ENCODE data around the gene RRP9.
"Not testable (repeated sequence)": the region's sequence is repeated elsewhere in the genome, so short reads cannot be mapped to it uniquely, and the experiment has no call there.

RRP9 gene, protein sequence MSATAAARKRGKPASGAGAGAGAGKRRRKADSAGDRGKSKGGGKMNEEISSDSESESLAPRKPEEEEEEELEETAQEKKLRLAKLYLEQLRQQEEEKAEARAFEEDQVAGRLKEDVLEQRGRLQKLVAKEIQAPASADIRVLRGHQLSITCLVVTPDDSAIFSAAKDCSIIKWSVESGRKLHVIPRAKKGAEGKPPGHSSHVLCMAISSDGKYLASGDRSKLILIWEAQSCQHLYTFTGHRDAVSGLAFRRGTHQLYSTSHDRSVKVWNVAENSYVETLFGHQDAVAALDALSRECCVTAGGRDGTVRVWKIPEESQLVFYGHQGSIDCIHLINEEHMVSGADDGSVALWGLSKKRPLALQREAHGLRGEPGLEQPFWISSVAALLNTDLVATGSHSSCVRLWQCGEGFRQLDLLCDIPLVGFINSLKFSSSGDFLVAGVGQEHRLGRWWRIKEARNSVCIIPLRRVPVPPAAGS
- total RNA-seq = 27.8 to 154 reads per million in 2 experiments

DNA sequence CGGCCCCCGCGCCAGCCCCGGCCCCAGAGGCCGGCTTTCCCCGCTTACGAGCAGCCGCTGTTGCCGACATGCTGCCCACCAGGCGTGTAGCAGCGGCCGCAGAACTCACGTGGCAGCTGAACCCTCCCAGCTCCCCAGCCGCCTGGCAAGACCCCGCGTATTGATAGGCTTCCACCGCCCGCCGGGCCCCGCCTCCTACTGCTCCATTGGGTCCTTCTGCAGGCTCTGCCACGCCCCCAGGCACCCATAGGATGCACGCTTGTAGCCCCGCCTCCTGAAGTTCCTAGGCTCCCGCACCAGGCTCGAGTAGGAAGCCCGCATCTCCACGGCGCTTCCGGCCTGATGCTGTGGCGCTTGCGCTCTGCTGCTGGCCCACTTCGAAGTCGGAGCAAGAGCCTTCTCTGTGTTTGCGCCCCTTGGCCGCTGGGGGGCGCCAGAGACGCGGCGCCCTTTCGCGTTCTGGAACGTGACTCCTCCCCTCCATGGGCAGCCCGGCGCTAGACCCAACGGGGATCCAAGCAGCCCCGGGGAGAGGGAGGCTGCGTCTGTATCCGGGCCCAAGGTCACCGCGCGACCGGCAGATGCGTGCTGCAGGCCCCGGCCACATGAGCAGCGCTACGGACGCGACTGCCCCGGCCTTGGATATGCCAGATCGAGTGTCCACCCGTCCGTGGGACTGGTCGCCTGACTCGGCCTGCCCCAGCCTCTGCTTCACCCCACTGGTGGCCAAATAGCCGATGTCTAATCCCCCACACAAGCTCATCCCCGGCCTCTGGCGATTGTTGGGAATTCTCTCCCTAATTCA lies at the start of gene RRP9, which contains the start of gene PARP3:
RRP9 (minus strand) TSS at position 107 of the 805 bp plus-strand sequence; CDS start at position 70, 37 bp downstream.
PARP3 (plus strand) TSS at position 566 of the 805 bp plus-strand sequence. CDS start 993 bp downstream, outside the sequence.
- peak; percentile 99 for DNase-seq (ENCODE audit: low read depth)

DNA sequence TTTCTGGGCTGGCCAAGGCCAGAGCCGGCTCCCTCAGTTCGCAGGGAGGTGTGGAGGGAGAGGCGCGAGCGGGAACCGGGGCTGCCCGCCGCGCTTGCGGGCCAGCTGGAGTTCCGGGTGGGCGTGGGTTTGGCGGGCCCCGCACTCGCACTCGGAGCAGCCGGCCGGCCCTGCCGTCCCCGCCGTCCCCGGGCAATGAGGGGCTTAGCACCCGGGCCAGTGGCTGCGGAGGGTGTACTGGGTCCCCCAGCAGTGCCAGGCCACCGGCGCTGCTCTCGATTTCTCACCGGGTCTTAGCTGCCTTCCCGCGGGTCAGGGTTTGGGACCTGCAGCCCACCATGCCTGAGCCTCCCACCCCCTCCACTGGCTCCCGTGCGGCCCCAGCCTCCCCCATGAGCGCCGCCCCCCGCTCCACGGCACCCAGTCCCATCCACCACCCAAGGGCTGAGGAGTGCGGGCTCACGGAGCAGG lies 48.8 kb upstream of the RRP9 start:
- DNase-seq (ENCODE audit: low read depth) = not testable (repeated sequence)

DNA sequence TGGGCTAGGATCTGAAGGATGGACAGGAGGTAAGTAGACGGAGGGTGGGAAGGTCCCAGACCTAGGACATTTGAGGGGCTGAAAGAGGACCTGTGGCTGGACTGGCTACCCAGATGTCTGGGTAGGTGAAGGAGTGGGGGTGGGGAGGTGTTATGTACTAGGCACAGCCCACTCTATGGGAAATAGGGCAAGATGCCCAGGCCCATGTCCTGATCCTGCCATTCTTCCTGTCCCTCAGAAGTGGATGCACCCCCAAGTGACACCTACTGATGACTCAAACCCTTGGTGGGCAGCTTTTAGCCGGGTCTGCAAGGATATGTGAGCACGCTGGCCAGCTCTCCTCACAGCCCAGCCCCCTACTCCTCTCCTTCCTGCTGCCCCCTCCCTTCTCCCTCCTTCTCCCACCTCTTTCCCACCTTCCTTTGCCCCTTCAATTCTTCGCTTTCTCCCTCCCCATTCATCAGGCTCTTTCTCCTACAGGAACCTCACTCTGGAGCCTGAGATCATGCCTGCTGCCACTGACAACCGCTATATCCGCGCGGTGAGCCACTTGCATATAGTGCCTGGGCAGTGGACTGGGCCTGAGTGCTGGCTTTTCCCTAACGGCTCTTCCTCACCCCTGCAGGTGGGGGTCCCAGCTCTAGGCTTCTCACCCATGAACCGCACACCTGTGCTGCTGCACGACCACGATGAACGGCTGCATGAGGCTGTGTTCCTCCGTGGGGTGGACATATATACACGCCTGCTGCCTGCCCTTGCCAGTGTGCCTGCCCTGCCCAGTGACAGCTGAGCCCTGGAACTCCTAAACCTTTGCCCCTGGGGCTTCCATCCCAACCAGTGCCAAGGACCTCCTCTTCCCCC lies 46.8 kb upstream of the RRP9 start:
- no peak for DNase-seq (ENCODE audit: low read depth)

DNA sequence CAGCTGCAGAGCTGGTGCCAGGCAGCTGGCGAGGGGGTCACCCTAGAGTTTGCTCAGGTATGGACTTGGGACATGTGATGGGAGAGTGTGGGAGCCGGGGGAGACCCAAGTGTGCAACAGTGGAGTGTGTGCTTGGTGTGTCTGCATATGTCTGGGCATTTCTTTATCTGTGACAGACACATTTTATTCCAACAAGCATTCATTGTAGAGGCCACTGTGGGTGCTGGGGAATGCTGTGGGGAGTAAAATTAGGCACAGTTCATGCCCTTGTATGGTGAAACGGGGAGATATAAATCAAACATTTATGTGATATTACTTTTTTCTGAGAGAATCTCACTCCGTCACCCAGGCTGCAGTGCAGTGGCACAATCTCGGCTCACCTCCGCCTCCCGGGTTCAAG lies 45.9 kb upstream of the RRP9 start:
- DNase-seq (ENCODE audit: low read depth) = no peak

DNA sequence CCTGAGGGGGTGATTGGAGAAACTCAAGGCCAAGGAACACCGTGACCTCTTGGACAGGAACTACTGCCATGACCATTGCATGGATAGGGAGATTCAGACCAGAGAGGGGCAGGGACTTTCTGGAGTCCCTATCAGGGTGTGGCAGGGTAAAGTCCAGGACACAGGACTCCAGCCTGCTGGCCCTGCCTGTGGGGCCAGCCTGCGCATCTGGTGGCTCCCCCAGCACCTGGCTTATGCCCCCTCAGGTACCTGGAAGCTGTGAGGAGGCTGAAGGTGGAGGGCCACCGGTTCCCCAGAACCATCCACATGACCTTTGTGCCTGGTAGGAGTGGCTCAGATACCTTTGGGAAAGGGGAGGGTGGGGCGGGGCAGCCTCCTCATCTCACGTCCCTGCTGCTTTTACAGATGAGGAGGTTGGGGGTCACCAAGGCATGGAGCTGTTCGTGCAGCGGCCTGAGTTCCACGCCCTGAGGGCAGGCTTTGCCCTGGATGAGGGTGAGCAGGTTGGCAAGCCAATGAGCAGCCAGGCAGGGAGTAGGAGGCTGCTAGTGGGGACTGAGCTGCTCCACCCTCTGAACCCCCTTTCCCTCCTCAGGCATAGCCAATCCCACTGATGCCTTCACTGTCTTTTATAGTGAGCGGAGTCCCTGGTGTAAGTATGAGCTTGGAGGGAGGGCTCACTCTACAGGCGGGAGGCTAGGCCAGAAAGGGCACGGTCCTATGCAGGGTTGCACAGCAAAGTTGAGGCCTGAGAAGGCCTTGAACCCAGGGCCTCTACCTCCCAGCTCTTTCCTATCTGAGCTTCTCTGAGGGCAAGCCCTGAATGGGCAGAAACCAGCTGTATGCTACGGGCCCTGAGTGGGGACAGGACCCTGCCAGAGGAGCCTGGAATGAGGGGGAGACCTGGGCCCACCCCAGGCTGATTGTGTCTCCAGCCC lies 44.6 kb upstream of the RRP9 start:
- DNase-seq (ENCODE audit: low read depth) = no peak

DNA sequence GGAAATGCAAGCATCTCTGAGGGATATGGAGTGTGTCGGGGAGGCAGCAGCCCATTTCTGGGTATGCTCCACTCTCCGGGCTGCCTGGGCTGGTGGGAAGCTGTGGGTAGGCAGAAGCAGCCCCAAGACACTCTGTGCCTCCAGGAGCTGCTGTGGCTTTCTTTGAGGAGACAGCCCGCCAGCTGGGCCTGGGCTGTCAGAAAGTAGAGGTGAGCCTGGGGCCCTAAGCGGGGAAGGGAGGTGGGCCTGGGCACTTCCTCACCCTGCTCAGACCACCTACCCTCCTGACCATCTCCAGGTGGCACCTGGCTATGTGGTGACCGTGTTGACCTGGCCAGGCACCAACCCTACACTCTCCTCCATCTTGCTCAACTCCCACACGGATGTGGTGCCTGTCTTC lies 43.4 kb upstream of the RRP9 start:
- DNase-seq (ENCODE audit: low read depth) = no peak

DNA sequence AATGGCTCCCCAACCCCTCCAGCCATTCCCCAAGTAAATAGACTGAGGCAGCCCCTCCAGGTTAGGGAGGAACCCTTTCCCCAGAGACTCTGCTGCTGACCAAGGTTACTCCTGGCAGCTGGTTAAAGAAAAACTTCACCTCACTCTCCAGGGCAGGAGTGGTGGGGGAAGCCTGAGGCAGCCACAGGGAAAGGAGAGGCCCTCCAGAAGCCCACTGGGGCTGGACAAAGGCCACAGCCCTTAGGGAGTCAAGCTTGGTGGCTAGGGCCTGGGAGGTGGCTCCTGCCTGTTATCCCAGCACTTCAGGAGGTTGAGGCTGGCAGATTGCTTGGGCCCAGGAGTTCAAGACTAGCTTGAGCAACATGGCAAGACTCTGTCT lies 42.6 kb upstream of the RRP9 start:
- DNase-seq (ENCODE audit: low read depth) = no peak

DNA sequence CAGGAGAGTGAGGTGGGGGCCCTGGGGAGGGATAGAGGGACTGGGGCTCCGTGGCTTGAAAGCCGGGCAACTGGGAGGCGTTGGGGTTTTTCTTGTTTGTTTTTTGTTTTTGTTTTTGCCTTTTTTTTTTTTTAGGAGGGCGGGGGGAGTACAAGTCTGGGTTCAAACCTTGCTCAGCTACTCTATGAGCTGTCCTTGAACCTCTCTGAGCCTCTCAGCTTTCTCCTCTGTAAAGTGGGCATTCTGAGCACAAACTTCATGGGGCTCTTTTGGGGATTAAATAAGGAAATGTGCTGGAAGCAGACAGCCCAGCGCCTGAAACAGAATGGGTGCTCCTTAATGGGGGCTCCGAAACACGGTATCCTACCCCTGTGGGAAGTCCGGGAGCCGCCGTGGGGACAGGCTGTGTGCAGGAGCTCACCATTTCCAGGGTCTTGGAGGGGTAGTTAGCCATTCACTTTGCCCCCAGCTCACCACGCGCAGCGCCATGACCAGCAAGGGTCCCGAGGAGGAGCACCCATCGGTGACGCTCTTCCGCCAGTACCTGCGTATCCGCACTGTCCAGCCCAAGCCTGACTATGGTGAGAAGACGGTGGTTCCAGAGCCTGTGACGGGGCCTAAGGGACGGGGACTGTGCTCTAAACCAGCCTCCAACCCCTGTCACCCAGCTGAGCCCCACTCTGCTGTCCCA lies 42.0 kb upstream of the RRP9 start:
- no peak for DNase-seq (ENCODE audit: low read depth)

DNA sequence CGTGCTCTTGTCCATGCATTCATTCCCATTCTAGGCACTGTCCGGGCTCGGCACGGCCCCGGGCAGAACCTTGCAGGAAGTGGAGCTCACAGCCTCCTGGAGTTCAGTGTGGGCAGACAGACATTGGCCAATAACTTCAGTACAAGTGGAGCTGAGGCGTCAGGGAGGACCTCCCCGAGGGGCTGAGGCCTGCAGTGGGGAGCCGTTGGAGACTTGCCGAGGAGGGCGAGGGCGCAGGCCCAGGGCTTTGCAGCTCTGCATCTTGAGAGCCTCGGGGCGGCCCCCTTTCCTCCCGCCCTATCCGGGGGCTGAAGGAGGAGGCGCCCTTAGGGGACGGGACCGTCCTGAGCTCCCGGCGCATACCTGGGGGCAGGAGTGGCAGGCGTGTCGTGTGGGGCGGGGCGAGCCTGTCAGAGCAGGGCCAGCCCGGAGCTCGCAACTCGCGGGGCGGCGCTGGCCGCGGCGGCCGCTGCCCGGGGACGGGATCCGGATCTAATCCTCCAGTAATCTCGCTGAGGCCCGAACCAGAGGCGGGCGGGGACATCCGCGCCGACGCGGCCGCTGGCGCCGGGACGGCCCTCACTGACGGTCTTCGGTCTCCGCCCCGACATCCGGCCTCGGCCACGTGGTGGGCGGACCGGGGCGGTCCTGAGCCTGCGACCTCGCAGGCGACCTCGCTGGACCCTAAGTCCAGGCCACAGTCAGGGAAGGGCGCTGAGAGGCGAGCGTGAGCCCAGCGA lies 41.3 kb upstream of the RRP9 start, which contains the start of gene ACY1:
ACY1 (plus strand) TSS at position 698 of the 740 bp plus-strand sequence. CDS start 530 bp downstream, outside the sequence.
- peak; percentile 55 for DNase-seq (ENCODE audit: low read depth)

DNA sequence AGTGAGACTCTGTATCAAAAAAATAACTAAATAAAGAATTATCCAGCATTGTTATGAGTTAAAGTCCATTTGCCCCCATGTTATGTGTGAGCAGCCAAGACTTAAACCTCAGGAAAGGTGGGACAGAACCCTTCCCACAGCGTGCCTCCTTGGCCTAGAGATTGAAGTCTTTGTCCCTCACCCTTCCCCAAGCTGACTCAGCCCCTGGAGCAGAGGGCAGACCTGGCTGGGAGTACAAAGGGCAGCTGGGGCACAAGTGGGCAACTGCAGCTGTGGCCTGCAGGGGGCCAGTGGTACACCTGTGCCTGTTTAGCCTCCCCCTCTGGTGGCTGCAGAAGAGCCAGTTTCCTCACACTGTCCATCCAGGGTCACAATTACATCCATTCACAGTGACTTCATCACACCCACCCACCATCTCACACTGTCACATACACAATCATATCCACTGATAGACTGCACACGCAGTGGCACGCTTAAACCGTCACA lies 40.7 kb upstream of the RRP9 start:
- no peak for DNase-seq (ENCODE audit: low read depth)

DNA sequence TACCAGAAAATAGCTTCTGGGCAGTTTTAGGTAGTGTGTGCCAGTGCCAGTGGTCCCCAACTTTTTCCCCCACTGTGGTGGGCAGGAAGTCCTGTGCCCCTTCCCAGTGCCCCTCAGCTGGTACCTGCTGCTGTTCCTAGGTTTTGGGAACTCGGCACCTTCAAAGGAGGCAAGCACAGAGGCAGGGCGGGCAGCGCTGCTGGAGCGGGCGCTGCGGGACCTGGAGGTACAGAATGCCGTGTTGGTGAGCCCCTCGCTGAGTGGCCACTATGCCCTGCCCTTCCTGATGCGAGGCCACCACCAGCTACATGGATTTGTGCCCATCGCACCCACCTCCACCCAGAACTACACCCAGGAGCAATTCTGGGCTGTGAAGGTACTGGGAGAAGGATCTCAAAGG lies 38.5 kb upstream of the RRP9 start:
- no peak for DNase-seq (ENCODE audit: low read depth)

DNA sequence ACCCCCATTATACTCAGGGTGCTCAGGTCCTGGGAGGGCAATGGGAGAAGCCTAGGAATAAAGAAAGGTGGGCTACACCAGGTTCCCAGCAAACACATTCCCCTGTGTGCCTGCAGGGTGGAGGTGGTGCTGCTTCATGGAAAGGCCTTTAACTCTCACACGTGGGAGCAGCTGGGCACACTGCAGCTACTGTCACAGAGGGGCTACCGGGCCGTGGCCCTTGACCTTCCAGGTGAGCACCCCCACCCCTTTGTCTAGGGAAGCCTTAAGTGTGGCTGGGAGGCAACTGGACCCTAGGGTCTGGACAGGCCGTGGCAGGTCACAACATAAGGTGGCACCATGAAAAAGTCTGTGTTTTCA lies 36.4 kb upstream of the RRP9 start:
- DNase-seq (ENCODE audit: low read depth) = no peak

DNA sequence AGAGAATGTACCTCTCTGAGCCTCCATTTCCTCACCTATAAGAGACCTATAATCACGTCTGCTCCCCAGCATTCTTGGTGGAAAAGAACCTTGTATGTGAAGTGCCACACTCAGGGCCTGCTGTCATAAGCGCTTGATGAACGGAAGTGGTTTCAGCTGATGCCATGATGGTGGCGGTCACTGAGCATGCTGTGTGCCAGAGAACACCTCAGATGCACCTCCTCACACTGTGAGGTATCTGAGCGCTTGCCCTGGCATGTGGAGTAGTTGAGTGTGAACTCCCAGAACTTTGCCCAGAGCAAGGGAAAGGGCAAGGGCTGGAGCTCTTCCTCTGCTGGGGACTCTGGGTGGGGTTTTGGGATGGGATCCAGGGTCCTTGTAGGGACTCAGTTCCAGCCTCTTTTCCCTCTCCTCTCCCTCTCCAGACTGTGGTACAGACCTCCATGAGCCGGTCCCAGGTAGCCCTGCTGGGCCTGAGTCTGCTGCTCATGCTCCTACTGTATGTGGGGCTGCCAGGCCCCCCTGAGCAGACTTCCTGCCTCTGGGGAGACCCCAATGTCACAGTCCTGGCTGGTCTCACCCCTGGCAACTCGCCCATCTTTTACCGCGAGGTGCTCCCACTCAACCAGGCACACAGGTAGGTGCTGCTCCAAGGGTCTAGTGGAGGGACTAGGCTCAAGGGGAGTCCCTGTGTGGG lies 35.9 kb upstream of the RRP9 start:
- no peak for DNase-seq (ENCODE audit: low read depth)

DNA sequence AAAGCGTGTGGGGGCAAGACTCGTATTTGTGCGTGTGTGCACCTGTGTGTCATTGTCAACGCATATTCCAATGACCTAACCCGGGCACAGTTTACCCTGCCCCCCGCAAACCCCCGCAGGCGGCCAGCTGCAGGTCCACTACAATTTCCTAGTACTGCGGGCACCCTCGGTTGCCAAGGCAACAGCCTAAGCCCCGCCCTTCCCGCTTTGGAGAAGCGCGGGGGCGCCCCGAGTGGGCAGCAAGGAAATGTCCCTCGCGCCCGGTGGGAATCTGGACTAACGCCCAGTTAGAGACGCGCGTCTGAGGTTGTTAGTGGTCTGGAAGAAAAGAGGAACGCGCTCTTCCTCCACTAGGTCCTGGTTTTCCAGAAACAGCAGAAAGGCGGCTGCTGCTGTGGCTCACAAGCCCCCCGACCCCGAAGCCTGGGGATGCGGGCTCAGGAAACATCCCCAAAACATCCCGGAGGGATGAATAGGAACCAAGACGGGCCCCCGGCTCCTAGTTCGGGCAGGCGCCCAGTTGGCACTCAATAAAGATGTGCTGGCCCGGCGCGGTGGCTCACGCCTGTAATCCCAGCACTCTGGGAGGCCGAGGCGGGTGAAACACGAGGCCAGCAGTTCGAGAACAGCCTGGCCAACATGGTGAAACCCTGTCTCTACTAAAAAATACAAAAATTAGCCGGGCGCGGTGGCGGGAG lies 34.3 kb upstream of the RRP9 start:
- no peak for DNase-seq (ENCODE audit: low read depth)

DNA sequence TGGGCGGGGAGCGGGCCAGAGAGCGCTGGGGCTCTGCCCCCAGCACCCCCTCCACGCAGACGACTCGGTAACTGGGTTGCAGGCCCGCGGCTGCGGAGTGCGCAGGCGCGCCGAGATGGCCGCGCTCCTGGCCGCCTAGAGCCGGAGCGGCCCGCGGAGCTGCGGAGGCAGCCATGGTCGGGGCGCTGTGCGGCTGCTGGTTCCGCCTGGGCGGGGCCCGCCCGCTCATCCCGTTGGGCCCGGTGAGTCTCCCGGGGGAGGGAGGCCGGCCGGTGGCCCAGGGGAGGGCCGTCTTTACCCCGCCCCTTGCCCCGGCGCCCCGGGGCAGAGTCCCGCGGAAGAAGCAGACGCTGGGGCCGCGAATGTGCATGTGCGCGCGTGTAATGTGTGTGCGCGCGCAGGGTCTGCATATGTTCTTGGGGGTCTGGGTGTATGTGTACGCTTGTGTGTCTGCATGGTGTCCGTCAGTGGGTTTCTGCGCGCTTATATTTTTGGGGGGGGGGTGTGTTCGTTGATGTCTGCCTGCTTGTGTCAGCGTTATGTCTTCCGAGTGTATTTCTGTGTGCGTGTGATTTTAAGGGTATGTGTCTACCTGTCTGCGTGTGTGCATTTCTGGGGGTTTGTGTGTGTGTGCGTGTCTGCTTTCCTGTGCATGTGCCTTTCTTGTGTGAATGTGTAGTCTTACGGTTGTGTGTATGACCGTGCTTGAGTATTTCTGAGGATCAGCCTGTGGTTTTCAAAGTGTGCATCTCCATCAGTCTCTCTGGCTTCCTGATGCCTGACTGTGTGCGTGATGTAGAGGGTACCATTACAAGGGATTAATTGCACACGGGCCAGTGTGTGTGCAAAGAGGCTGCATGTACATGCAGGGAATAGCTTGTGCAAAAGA lies 33.5 kb upstream of the RRP9 start, which contains the start of gene ABHD14A:
ABHD14A (plus strand) TSS at position 102 of the 889 bp plus-strand sequence; CDS start at position 174, 72 bp downstream.
- peak; percentile 57 for DNase-seq (ENCODE audit: low read depth)

DNA sequence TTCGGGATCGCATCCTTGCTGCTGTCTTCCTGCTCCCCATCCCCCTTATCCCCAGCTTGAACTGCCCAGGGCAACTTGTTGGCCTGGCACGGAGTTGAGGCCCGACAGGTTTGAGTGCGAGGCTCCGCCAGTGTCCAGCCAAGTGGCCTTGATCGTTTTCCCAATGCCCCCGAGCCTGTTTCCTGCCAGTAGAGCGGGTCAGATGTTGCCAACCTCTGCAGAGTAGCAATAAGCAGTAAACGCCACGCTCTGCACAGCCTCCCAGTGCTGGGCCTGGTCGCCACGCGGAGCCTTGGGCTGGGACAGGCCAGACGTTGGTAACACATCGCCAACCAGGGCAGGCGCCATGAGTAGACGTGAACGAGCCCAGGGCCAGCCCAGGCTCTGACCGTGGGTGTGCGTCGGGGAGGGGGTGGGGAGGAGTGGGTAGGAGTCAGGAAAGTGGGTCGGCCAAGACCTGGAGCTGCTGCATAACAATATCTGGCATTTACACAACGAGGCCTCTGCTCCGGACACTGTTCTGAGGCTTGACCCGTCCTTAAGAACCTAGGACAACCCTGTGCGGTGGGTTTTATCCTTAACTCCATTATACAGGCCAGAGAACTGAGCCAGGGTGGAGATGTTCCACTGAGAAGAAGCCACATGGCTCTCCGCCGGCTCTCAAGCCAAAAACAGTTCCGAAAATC lies 32.7 kb upstream of the RRP9 start:
- DNase-seq (ENCODE audit: low read depth) = no peak
